ENCODE results near the gene MIXL1.

MIXL1 gene

DNA sequence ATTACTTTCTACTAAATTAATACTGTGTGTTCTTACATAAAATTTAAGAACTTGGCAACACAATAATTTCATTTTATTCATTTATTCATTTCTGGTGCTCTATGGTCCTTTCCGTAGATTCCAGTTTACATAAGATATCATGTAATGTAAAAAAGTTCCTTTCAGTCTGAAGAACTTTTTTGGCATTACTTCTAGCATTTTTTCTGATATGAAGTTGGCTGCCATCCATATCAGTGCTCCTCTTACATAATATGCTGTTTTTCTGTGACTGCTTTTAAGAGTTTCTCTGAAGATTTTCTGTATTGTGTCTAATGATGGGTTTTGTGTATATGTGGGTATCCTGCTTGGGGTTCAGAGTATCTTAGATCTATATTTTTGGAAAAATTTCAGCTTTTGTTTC lies 50.7 kb downstream of the MIXL1 start:
- H3K27me3 ChIP-seq (replicated peaks in 2 of 5; ENCODE audit: control insufficient read depth in 4 of 5, insufficient read depth in 5 of 5, low read length in 4 of 5) = no peaks in the 10 kb centered on the region
- no peak overlapping the region for H3K4me3 ChIP-seq (ENCODE audit: control insufficient read depth in 1 of 7, extremely low read depth in 1 of 7, insufficient read depth in 4 of 7, low read depth in 2 of 7, low read length in 6 of 7)
- no peak for DNase-seq
- CTCF ChIA-PET = no interaction called here
- H3K4me1 ChIP-seq (ENCODE audit: control extremely low read depth in 1 of 4, control insufficient read depth in 4 of 4, insufficient read depth in 4 of 4, low read length in 3 of 4) = no peaks in the 10 kb centered on the region
- no peak overlapping the region for H3K27ac ChIP-seq (ENCODE audit: insufficient read depth in 1 of 2, low read depth in 1 of 2, low read length in 2 of 2, poor library complexity in 1 of 2, severe bottlenecking in 2 of 2)
- peaks cover 3 to 15% (median 9%) of the 10 kb centered on the region in 4 experiments for H3K36me3 ChIP-seq (ENCODE audit: control insufficient read depth in 4 of 4, insufficient read depth in 4 of 4, low read length in 3 of 4)
- no peaks in the 10 kb centered on the region for H3K9me3 ChIP-seq (ENCODE audit: control extremely low read depth in 1 of 5, control insufficient read depth in 4 of 5, insufficient read depth in 2 of 5, low read depth in 1 of 5, low read length in 4 of 5)
- POLR2A ChIA-PET = no interaction called here
- no CpG with 5 or more reads among the region's 1 CpG for WGBS (ENCODE audit: insufficient coverage)

- peaks cover 0 to 13% (median 7%) of the 10 kb centered on the region in 4 experiments for H3K36me3 ChIP-seq (ENCODE audit: control insufficient read depth in 4 of 4, insufficient read depth in 4 of 4, low read length in 3 of 4)
- ChIA-PET CTCF (interaction anchor here (1.1 kb wide), 1 partner anchor 38 kb away, joined by 4 read pairs; no protein-coding TSS in a partner anchor), POLR2A (no interaction called here)
- H3K27ac ChIP-seq (ENCODE audit: insufficient read depth in 1 of 2, low read depth in 1 of 2, low read length in 2 of 2, poor library complexity in 1 of 2, severe bottlenecking in 2 of 2) = no peak overlapping the region
- no peaks in the 10 kb centered on the region for H3K9me3 ChIP-seq (ENCODE audit: control extremely low read depth in 1 of 5, control insufficient read depth in 4 of 5, insufficient read depth in 2 of 5, low read depth in 1 of 5, low read length in 4 of 5)
- H3K4me1 ChIP-seq (ENCODE audit: control extremely low read depth in 1 of 4, control insufficient read depth in 4 of 4, insufficient read depth in 4 of 4, low read length in 3 of 4) = peaks cover 0 to 4% (median under 1%) of the 10 kb centered on the region in 4 experiments
- WGBS (ENCODE audit: insufficient coverage) = 100% methylated on average over 1 of the region's 3 CpGs
- no peak for DNase-seq
- H3K27me3 ChIP-seq (replicated peaks in 2 of 5; ENCODE audit: control insufficient read depth in 4 of 5, insufficient read depth in 5 of 5, low read length in 4 of 5) = no peaks in the 10 kb centered on the region
- no peak overlapping the region for H3K4me3 ChIP-seq (ENCODE audit: control insufficient read depth in 1 of 7, extremely low read depth in 1 of 7, insufficient read depth in 4 of 7, low read depth in 2 of 7, low read length in 6 of 7)
Measured at GRCh38 chr1:226276077-226276682, 52.7 kb downstream of the MIXL1 start.
